Small intestine (tissue), 7 donors: ENCODE data around the gene EFNB2. TPM values are rescaled to one million over a fixed set of nuclear protein-coding genes. Genes with fewer than 3 reads are reported as not detected.

Source experiments
- DNase-seq, 2 donors: peaks; one replicate each; pipeline versions ENCODE4 v3.0.0 to v3.0.0-alpha.2; 2013
- FAIRE-seq: peaks from 2 replicates; lab custom pipeline; 2012; peaks lifted over from hg19 to GRCh38; lab: Jason Lieb, UNC
- H3K27ac ChIP-seq, 3 donors: one replicate each; pipeline ENCODE4 v1.5.1; 2013; ENCODE audit warnings: low read length in 2 of 3, mild to moderate bottlenecking in 2 of 3, control low read depth in 1 of 3, inconsistent platforms in 1 of 3, low read depth in 1 of 3, moderate library complexity in 1 of 3
- H3K27me3 ChIP-seq, 3 donors: one replicate each; pipeline ENCODE4 v1.6.1; 2013; ENCODE audit warnings: low read length in 3 of 3, inconsistent platforms in 1 of 3; ENCODE audit not compliant: control insufficient read depth in 3 of 3, insufficient read depth in 3 of 3
- H3K36me3 ChIP-seq, 3 donors: one replicate each; pipeline ENCODE4 v1.6.1; 2013; ENCODE audit warnings: low read length in 3 of 3, inconsistent platforms in 1 of 3, low read depth in 1 of 3, mild to moderate bottlenecking in 1 of 3, moderate library complexity in 1 of 3; ENCODE audit not compliant: control insufficient read depth in 3 of 3, insufficient read depth in 2 of 3
- H3K4me1 ChIP-seq, 3 donors: one replicate each; pipeline ENCODE4 v1.6.1; 2013; ENCODE audit warnings: low read length in 2 of 3, inconsistent platforms in 1 of 3, low read depth in 1 of 3, mild to moderate bottlenecking in 1 of 3, moderate library complexity in 1 of 3; ENCODE audit not compliant: control insufficient read depth in 3 of 3, insufficient read depth in 2 of 3
- H3K4me3 ChIP-seq, 3 donors: one replicate each; pipeline ENCODE4 v1.5.1; 2013; ENCODE audit warnings: low read length in 3 of 3, control low read depth in 1 of 3, inconsistent platforms in 1 of 3, low read depth in 1 of 3, mild to moderate bottlenecking in 1 of 3, moderate library complexity in 1 of 3
- H3K9me3 ChIP-seq, 2 donors: one replicate each; pipeline ENCODE4 v1.6.1; 2013; ENCODE audit warnings: low read depth in 1 of 2, low read length in 1 of 2; ENCODE audit not compliant: control insufficient read depth in 2 of 2, insufficient read depth in 1 of 2
- WGBS, 3 donors: extraction: QIAGEN DNeasy Blood & Tissue Kit; methylation state at CpG; one replicate each; pipeline ENCODE4 v1.1.7; 2013; 5-methylcytosine and 5-hydroxymethylcytosine counted together
- polyA plus RNA-seq, 4 donors: library from polyadenylated mRNA; stranded (reverse) in 3 of 4; unstranded in 1 of 4; fragments of 200-250 nt in 3 of 4; fragments of 120-200 nt in 1 of 4; gene quantifications; one replicate each; pipeline versions ENCODE4 v1.2.1 to v1.2.3, GENCODE V29; 2013
- donor health status: healthy with polysubstance abuse.
- donor health status: control.
- donor health status: control.
- donor health status: Bipolar disorder and iron deficiency.
- donor health status: healthy.

Gene EFNB2
- polyA plus RNA-seq, 4 donors: 10.8 to 33.0 (median 19.2) TPM

GRCh38 chr13:106518512-106518911 lies 16.9 kb downstream of the EFNB2 start:
- no peak overlapping the region for H3K4me3 ChIP-seq
- H3K4me1 ChIP-seq: peaks cover 0 to 25% (median 0%) of the 10 kb centered on the region in 3 donors
- H3K27ac ChIP-seq: no peak overlapping the region
- WGBS, 3 donors: 82 to 86% (median 85%) methylated on average over 11 of the region's 11 CpGs
- H3K9me3 ChIP-seq: no peaks in the 10 kb centered on the region
- peak in 1 of 2 donors; percentile 23 for DNase-seq
- H3K36me3 ChIP-seq: peaks cover 0 to 3% (median 0%) of the 10 kb centered on the region in 3 donors
- H3K27me3 ChIP-seq: no peaks in the 10 kb centered on the region
- no peak for FAIRE-seq

- FAIRE-seq (no peak), DNase-seq (no peak)
- H3K4me3 ChIP-seq: no peak overlapping the region
- H3K27me3 ChIP-seq: no peaks in the 10 kb centered on the region
- H3K27ac ChIP-seq: no peak overlapping the region
- peaks cover 0 to 22% (median 0%) of the 10 kb centered on the region in 3 donors for H3K4me1 ChIP-seq
- no peaks in the 10 kb centered on the region for H3K9me3 ChIP-seq
- peaks cover 0 to 3% (median 0%) of the 10 kb centered on the region in 3 donors for H3K36me3 ChIP-seq
- 89 to 99% (median 90%) methylated on average over 4 of the region's 4 CpGs for WGBS, 3 donors
Observed at GRCh38 chr13:106517109-106517847, 18.2 kb downstream of the EFNB2 start.

GRCh38 chr13:106515635-106516254 lies 19.7 kb downstream of the EFNB2 start:
- Histone ChIP-seq H3K36me3 (peaks cover 0 to 8% (median 0%) of the 10 kb centered on the region in 3 donors), H3K27ac (no peak overlapping the region), H3K4me3 (no peak overlapping the region), H3K27me3 (no peaks in the 10 kb centered on the region), H3K9me3 (no peaks in the 10 kb centered on the region), H3K4me1 (peaks cover 0 to 17% (median 0%) of the 10 kb centered on the region in 3 donors)
- no peak for FAIRE-seq
- DNase-seq: no peak
- 85 to 91% (median 85%) methylated on average over 5 of the region's 5 CpGs for WGBS, 3 donors

- Histone ChIP-seq H3K9me3 (no peaks in the 10 kb centered on the region), H3K27ac (no peak overlapping the region), H3K36me3 (peaks cover 0 to 14% (median 3%) of the 10 kb centered on the region in 3 donors), H3K4me3 (no peak overlapping the region), H3K4me1 (peaks cover 0 to 14% (median 0%) of the 10 kb centered on the region in 3 donors), H3K27me3 (no peaks in the 10 kb centered on the region)
- FAIRE-seq: no peak
- DNase-seq: no peak
- 88 to 89% (median 88%) methylated on average over 15 of the region's 15 CpGs for WGBS, 3 donors
Observed at GRCh38 chr13:106514928-106515634, 20.4 kb downstream of the EFNB2 start.

- no peak overlapping the region for H3K27ac ChIP-seq
- peaks cover 0 to 16% (median 4%) of the 10 kb centered on the region in 3 donors for H3K36me3 ChIP-seq
- no peak overlapping the region for H3K4me3 ChIP-seq
- 60 to 67% (median 66%) methylated on average over 8 of the region's 8 CpGs for WGBS, 3 donors
- H3K4me1 ChIP-seq: peaks cover 0 to 4% (median 0%) of the 10 kb centered on the region in 3 donors
- no peak for FAIRE-seq
- no peaks in the 10 kb centered on the region for H3K27me3 ChIP-seq
- DNase-seq: peak in 1 of 2 donors; percentile 28
- no peaks in the 10 kb centered on the region for H3K9me3 ChIP-seq
Observed at GRCh38 chr13:106513025-106513983, 22.2 kb downstream of the EFNB2 start.

- Histone ChIP-seq H3K27ac (no peak overlapping the region), H3K36me3 (peaks cover 0 to 15% (median 8%) of the 10 kb centered on the region in 3 donors), H3K4me1 (no peaks in the 10 kb centered on the region), H3K4me3 (no peak overlapping the region), H3K9me3 (no peaks in the 10 kb centered on the region), H3K27me3 (no peaks in the 10 kb centered on the region)
- 71 to 86% (median 77%) methylated on average over 11 of the region's 11 CpGs for WGBS, 3 donors
- FAIRE-seq (no peak), DNase-seq (no peak)
Observed at GRCh38 chr13:106507560-106508274, 27.7 kb downstream of the EFNB2 start.

GRCh38 chr13:106506286-106506685 lies 29.2 kb downstream of the EFNB2 start:
- Histone ChIP-seq H3K9me3 (no peaks in the 10 kb centered on the region), H3K36me3 (peaks cover 0 to 11% (median 8%) of the 10 kb centered on the region in 3 donors), H3K4me3 (no peak overlapping the region), H3K4me1 (no peaks in the 10 kb centered on the region), H3K27me3 (no peaks in the 10 kb centered on the region), H3K27ac (no peak overlapping the region)
- WGBS, 3 donors: 75 to 82% (median 79%) methylated on average over 2 of the region's 2 CpGs
- FAIRE-seq (no peak), DNase-seq (no peak)
